CD1c-positive myeloid dendritic cell (primary cell): Measurements from ENCODE around the gene ZBTB7A.

Experiments used
- DNase-seq: peaks from one replicate; pipeline ENCODE4 v3.0.0-alpha.2; 2016; ENCODE audit errors: extremely low spot score

ZBTB7A gene

GRCh38 chr19:4094291-4094690 is 27.6 kb upstream of the ZBTB7A start:
- DNase-seq, result no peak

DNA sequence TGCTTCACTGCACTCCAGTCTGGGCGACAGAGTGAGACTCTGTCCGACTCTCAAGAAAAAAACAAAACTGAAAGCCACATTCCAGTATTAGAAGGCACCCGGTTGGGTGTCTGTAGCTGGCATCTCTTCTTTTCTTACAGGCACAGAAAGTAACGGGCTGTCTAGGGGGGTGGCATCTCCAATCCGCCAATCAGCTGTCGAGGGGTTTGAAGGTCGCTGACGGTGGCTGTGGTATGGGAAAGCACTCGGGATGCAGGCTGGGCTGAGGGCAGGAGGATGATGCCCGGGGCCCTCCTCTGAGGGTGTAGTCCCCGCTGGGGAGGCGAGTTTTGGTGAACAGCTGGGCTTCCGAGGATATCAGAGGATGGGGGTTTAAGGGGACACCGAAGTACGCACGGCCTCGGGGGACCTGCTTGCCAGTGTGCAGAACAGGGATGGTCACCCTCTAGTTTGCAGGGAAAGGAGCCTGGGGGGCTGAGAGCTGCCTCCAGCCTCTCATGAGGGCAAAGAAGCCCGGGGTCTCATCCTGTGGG is 27.0 kb upstream of the ZBTB7A start:
- DNase-seq, result no peak

GRCh38 chr19:4090356-4091220 is 23.9 kb upstream of the ZBTB7A start:
- peak; percentile 44 for DNase-seq

GRCh38 chr19:4089946-4090345 is 23.2 kb upstream of the ZBTB7A start:
- no peak for DNase-seq

GRCh38 chr19:4089400-4089908 is 22.8 kb upstream of the ZBTB7A start:
- peak; percentile 80 for DNase-seq

DNA sequence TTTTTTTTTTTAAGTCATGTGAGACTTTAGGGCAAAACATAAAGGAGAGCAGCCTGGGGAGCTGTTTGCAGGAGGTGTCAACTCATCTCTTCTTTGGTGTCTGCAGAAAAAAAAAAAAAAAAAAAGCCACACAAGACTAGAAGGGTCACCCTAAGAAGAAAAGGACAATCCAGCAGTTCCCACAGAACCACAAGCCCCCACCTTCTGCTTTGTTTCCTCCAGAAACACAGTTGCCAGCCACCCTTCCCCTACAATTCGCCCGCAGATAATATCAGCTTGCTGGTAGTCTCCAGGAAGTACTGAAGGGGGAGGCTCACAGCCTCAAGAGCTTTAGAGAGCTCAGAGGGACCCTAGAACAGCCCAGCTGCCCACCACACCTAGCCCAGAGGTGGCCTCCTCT is 22.3 kb upstream of the ZBTB7A start:
- DNase-seq, result peak; percentile 35

- no peak for DNase-seq
Measured at GRCh38 chr19:4087787-4088679, 21.3 kb upstream of the ZBTB7A start.

DNA sequence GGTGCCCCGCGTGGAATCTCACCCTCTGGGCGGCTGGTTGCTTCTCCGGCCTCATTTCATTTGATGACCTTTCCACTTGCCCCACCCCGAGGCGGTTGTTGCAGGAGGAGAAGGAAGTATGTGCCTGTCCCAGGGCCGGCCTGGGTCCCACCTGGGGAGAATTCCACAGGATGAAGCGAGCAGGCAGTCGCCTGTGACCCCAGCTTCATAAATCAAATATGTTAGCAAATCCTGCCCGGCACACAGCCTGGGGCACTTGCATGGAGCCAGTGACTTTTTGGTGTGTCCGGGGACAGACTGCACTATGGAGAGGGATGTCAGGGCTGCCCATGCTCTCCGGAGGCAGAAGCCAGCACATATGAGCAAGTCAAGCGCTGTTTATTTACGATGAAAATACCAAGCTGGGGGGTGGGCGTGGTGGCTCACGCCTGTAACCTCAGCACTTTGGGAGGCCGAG is 19.7 kb upstream of the ZBTB7A start:
- DNase-seq, result no peak

DNA sequence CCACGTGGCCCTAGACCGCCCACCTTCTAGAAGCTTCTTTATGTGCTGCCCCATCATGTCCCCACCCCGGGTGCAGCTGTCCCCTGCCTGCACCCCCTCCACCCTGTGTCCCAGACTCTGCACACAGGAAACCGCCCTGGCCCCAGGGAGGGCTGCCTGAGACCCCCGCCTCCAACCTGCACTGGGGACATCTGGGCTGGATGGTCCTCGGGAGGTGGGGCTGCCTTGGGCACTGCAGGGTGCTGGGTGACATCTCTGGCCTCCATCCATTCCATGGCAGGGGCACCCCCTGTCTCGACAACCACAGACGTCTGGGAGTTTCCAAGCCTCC is 17.8 kb upstream of the ZBTB7A start:
- no peak for DNase-seq

DNA sequence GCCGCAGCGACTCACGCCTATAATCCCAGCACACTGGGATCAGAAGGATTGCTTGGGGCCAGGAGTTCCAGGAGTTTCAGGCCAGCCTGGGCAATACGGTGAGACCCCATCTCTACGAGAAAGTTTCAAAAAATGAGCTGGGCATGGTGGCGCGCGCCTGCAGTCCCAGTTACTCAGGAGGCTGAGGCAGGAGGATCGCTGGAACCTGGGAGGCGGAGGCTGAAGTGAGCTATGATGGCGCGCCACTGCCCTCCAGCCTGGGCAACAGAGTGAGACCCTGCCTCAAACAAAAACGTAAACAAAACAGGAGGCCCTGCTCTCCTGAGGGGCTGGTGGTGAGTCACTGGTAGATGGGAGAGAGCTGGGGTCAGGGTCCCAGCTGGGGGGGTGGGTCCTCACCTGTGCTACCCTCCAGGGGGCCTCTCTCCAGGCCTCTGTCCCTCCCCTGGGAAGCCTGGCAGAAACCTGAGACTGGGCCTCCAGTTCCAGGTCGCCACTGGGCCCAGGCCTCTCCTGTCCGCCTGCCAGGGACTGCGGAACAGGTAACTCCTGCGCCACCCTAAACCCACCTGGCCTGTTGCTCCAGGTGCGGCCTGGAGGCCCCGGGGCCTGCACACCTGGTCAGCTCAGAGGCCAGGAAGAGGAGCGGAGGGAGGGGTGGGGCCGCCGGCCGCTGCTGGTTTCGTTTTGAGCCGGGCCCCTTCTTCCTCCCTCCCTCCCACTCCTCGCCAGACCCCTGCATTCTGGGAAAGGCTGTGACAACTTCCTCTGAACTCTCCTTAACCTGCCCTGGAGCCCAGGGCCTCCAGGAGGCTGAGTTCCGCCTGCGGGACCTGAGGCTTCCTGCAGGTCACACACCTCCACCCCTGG is 17.2 kb upstream of the ZBTB7A start:
- DNase-seq, result peak; percentile 77

DNA sequence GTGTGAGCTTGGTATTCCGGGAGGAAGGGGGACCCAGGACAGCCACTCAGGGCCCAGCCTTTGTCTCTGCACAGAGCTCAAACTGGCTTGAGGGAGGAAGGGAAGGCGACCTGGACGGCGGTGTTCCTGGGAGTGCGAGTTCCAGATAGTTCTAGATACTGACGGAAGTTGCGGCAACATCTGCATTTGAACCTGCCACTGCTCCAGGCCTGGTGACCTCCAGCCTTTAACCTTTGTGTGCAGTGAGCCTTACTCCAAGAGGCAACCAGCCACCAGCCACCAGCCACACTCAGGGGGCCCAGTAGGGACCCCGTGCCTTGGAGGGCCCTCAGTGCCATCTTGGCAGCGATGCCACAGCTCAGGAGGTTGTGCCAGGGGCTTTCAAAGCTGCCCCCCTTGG is 15.5 kb upstream of the ZBTB7A start:
- DNase-seq, result peak; percentile 28

- DNase-seq, result no peak
Measured at GRCh38 chr19:4081441-4082129, 14.9 kb upstream of the ZBTB7A start.

- no peak for DNase-seq
Measured at GRCh38 chr19:4080473-4080872, 13.8 kb upstream of the ZBTB7A start.

- DNase-seq, result peak; percentile 85
Measured at GRCh38 chr19:4077800-4078684, 11.3 kb upstream of the ZBTB7A start.

DNA sequence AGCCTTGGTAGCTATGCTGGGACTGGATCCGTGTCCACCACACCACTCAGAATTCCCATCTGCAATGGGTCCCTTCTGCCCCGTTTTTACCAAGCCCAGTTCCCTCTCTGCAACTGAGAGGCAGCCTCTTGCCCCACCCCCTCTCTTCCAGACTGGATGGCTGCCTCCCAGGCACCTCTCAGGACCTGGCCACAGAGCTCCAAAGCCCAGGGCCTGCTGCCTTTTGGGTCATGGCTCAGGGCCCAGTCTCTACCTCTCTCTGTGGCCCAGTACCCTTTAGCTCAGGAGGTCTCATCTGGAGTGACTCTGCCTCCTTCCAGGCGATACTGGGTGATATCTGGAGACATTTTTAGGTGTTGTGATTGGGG is 10.3 kb upstream of the ZBTB7A start:
- DNase-seq, result no peak

DNA sequence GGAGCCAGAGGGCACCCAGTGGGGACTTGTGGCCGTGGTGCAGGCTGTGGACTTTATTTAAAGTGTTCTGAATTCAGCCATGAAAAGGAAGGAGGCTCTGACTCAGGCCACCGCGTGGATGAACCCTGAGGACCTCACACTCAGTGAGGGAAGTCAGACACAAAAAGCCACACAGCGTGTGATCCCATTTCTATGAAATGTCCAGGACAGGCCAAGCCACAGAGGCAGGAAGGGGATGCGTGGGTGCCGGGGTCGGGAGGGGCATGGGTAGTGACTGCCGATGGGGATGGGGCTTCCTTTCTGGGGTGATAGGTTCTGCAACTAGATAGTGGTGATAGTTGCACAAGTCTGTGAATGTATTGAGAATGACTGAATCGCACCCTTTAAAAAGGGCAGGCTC is 8.7 kb upstream of the ZBTB7A start:
- DNase-seq, result peak; percentile 93

DNA sequence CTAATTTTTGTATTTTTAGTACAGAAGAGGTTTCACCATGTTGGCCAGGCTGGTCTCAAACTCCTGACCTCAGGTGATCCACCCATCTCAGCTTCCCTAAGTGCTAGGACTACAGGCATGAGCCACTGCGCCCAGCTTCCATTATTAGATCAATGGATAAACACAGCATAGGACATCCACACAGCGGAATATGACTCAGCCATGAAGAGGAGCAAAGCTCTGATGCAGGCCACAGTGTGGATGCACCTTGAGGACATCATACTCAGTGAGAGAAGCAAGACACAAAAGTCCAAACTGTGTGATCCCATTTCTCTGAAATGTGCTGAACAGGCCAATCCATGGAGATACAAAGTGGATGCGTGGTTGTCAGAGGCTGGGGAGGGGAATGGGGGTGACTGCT is 4.9 kb upstream of the ZBTB7A start:
- DNase-seq, result no peak

- peak; percentile 75 for DNase-seq
Measured at GRCh38 chr19:4069331-4069959, 2.7 kb upstream of the ZBTB7A start.
